GM23248 (cell line): Measurements from ENCODE around the gene FIS1.
"Not testable (repeated sequence)": the region's sequence is repeated elsewhere in the genome, so short reads cannot be mapped to it uniquely, and the experiment has no call there.

Experiments
- EZH2 ChIP-seq: fragments of 200-600 bp; sonication (generic); IDR thresholded peaks from 2 replicates; pipeline ENCODE4 v1.6.1; 2018; ENCODE audit warnings: antibody characterized with exemption, mild to moderate bottlenecking; ENCODE audit not compliant: insufficient read depth, poor library complexity, severe bottlenecking
- EZH2phosphoT487 ChIP-seq: fragments of 200-600 bp; sonication (generic); IDR thresholded peaks from 2 replicates; pipeline ENCODE4 v1.6.1; 2018; ENCODE audit warnings: antibody characterized with exemption, moderate library complexity, mild to moderate bottlenecking, low read depth; ENCODE audit not compliant: insufficient read depth

- TF ChIP-seq EZH2, EZH2phosphoT487: not testable (repeated sequence)
Observed at GRCh38 chr7:101280912-101281311, 36.0 kb upstream of the FIS1 start.
